ENCODE results near the gene CAVIN2.

The CAVIN2 gene

GRCh38 chr2:191859681-191860080, 12.8 kb upstream of the CAVIN2 start:
- Histone ChIP-seq H3K27me3 (ENCODE audit: insufficient read depth, low read length) (no peaks in the 10 kb centered on the region), H4K20me1 (ENCODE audit: insufficient read depth, low read length) (no peaks in the 10 kb centered on the region), H3K79me2 (ENCODE audit: insufficient read depth, low read length) (no peaks in the 10 kb centered on the region), H3K9me3 (ENCODE audit: low read length) (no peaks in the 10 kb centered on the region), H3K9ac (ENCODE audit: low read length) (no peak overlapping the region), H3K27ac (ENCODE audit: low read depth, low read length, poor library complexity, severe bottlenecking) (no peak overlapping the region), H3K36me3 (ENCODE audit: insufficient read depth, low read length) (no peaks in the 10 kb centered on the region), H3K4me1 (ENCODE audit: insufficient read depth, low read length, severe bottlenecking) (no peaks in the 10 kb centered on the region), H3K9me2 (ENCODE audit: low read depth, low read length) (no peaks in the 10 kb centered on the region), H3K4me2 (ENCODE audit: low read length) (no peak overlapping the region), H2AFZ (ENCODE audit: low read length) (no peak overlapping the region), H3K4me3 (ENCODE audit: low read depth, low read length, poor library complexity, severe bottlenecking) (no peak overlapping the region), H3F3A (ENCODE audit: insufficient read depth, low read length) (no peaks in the 10 kb centered on the region)
- TF ChIP-seq EZH2 (IDR thresholded peaks at IDR 0.05; ENCODE audit: borderline replicate concordance, low read length): no peak
- TF ChIP-seq, protein P1, sequence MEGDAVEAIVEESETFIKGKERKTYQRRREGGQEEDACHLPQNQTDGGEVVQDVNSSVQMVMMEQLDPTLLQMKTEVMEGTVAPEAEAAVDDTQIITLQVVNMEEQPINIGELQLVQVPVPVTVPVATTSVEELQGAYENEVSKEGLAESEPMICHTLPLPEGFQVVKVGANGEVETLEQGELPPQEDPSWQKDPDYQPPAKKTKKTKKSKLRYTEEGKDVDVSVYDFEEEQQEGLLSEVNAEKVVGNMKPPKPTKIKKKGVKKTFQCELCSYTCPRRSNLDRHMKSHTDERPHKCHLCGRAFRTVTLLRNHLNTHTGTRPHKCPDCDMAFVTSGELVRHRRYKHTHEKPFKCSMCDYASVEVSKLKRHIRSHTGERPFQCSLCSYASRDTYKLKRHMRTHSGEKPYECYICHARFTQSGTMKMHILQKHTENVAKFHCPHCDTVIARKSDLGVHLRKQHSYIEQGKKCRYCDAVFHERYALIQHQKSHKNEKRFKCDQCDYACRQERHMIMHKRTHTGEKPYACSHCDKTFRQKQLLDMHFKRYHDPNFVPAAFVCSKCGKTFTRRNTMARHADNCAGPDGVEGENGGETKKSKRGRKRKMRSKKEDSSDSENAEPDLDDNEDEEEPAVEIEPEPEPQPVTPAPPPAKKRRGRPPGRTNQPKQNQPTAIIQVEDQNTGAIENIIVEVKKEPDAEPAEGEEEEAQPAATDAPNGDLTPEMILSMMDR (IDR thresholded peaks at IDR 0.05; ENCODE audit: low read length): no peak

DNA sequence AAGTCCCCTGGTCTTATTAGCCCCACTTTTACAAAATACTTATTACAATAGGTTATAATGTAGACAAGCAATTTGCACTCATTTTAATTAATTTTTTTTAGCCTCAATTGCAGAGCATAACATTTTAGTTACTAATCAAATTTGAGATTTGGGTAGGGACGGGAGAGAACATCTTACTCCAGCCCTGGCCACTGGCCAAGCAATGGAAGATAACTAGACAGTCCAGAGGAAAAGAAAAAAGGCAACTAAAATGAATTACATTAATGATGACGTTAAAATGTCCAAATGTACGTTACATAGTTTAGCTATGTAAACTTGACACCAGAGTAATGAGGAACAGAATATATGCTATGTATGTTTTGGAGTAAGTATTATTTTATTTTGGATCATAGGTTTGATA, 11.0 kb upstream of the CAVIN2 start:
- Histone ChIP-seq H3K4me2 (ENCODE audit: low read length) (no peak overlapping the region), H3F3A (ENCODE audit: insufficient read depth, low read length) (no peaks in the 10 kb centered on the region), H3K9me2 (ENCODE audit: low read depth, low read length) (no peaks in the 10 kb centered on the region), H3K27ac (ENCODE audit: low read depth, low read length, poor library complexity, severe bottlenecking) (no peak overlapping the region), H3K27me3 (ENCODE audit: insufficient read depth, low read length) (no peaks in the 10 kb centered on the region), H3K36me3 (ENCODE audit: insufficient read depth, low read length) (no peaks in the 10 kb centered on the region), H3K4me1 (ENCODE audit: insufficient read depth, low read length, severe bottlenecking) (no peaks in the 10 kb centered on the region), H3K4me3 (ENCODE audit: low read depth, low read length, poor library complexity, severe bottlenecking) (no peak overlapping the region), H4K20me1 (ENCODE audit: insufficient read depth, low read length) (no peaks in the 10 kb centered on the region), H3K9me3 (ENCODE audit: low read length) (no peaks in the 10 kb centered on the region), H3K9ac (ENCODE audit: low read length) (no peak overlapping the region), H3K79me2 (ENCODE audit: insufficient read depth, low read length) (no peaks in the 10 kb centered on the region), H2AFZ (ENCODE audit: low read length) (no peak overlapping the region)
- no peak for TF ChIP-seq EZH2 (IDR thresholded peaks at IDR 0.05; ENCODE audit: borderline replicate concordance, low read length)
- TF ChIP-seq, protein P1 (IDR thresholded peaks at IDR 0.05; ENCODE audit: low read length): no peak

DNA sequence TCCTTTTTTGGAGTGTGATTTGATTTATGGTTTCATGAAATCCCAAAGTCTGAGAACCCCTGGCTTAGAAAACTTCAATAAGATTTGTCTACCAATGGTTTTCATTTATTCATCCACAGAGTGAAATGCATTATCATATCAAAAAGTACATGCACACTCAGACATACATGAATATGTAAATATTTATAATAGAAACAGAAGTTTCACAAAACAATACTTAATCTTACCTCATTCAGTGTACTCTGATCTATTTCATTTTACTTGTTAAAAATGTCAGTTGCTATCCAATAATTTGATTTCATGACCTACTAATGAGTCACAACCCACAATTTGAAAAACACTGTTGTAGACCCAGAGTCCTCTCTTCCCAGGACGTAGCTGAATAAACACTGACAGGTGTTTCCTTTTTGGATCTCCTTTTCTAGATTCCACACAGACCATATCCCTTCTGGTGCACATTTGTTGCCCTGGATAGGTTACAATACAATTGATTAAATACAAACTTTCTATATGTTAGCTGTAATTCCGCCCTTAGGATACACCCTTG, 10.4 kb upstream of the CAVIN2 start:
- no peak overlapping the region for H3K9ac ChIP-seq (ENCODE audit: low read length)
- no peaks in the 10 kb centered on the region for H3K4me1 ChIP-seq (ENCODE audit: insufficient read depth, low read length, severe bottlenecking)
- no peak overlapping the region for H3K4me2 ChIP-seq (ENCODE audit: low read length)
- TF ChIP-seq EZH2 (IDR thresholded peaks at IDR 0.05; ENCODE audit: borderline replicate concordance, low read length): no peak
- TF ChIP-seq, protein P1 (IDR thresholded peaks at IDR 0.05; ENCODE audit: low read length): no peak
- no peaks in the 10 kb centered on the region for H3K27me3 ChIP-seq (ENCODE audit: insufficient read depth, low read length)
- no peak overlapping the region for H3K4me3 ChIP-seq (ENCODE audit: low read depth, low read length, poor library complexity, severe bottlenecking)
- H3K27ac ChIP-seq (ENCODE audit: low read depth, low read length, poor library complexity, severe bottlenecking): no peak overlapping the region
- no peaks in the 10 kb centered on the region for H3K9me2 ChIP-seq (ENCODE audit: low read depth, low read length)
- H3K36me3 ChIP-seq (ENCODE audit: insufficient read depth, low read length): no peaks in the 10 kb centered on the region
- no peaks in the 10 kb centered on the region for H3F3A ChIP-seq (ENCODE audit: insufficient read depth, low read length)
- H3K9me3 ChIP-seq (ENCODE audit: low read length): no peaks in the 10 kb centered on the region
- no peaks in the 10 kb centered on the region for H3K79me2 ChIP-seq (ENCODE audit: insufficient read depth, low read length)
- H4K20me1 ChIP-seq (ENCODE audit: insufficient read depth, low read length): no peaks in the 10 kb centered on the region
- no peak overlapping the region for H2AFZ ChIP-seq (ENCODE audit: low read length)

All from OCI-LY1 (cell line).